GM12873 (cell line): ENCODE data around the gene CDH12.

Experiments used
- CTCF ChIP-seq: IDR thresholded peaks from 2 replicates; pipeline ENCODE4 v1.5.1; 2012; ENCODE audit warnings: low read depth, mild to moderate bottlenecking, moderate library complexity, low read length, control low read depth; ENCODE audit not compliant: insufficient read depth; ENCODE audit errors: missing control alignments

Gene CDH12

GRCh38 chr5:22213703-22214495 is 639.2 kb downstream of the CDH12 start:
- TF ChIP-seq CTCF = peak; percentile 9

GRCh38 chr5:22111320-22111719 is 741.8 kb downstream of the CDH12 start:
- no peak for TF ChIP-seq CTCF

GRCh38 chr5:22109315-22109714 is 743.8 kb downstream of the CDH12 start:
- no peak for TF ChIP-seq CTCF

- no peak for TF ChIP-seq CTCF
These were observed 744.6 kb downstream of the CDH12 start for GRCh38 chr5:22108545-22108944.

- TF ChIP-seq CTCF = no peak
These were observed 750.3 kb downstream of the CDH12 start for GRCh38 chr5:22102823-22103359.

GRCh38 chr5:22088517-22088916 is 764.6 kb downstream of the CDH12 start:
- no peak for TF ChIP-seq CTCF

- TF ChIP-seq CTCF = no peak
These were observed 773.6 kb downstream of the CDH12 start for GRCh38 chr5:22079566-22079965.
